Metanephros (tissue), 1 donor: Measurements from ENCODE around the gene GPR137B. TPM values are rescaled to one million over a fixed set of nuclear protein-coding genes. Genes with fewer than 3 reads are reported as not detected.

Experiments
- total RNA-seq: library from RNA; depleted of rRNA; stranded (reverse); fragments of >200 nt; gene quantifications from one replicate; pipeline ENCODE4 v1.2.3, GENCODE V29; 2014

Gene GPR137B, protein sequence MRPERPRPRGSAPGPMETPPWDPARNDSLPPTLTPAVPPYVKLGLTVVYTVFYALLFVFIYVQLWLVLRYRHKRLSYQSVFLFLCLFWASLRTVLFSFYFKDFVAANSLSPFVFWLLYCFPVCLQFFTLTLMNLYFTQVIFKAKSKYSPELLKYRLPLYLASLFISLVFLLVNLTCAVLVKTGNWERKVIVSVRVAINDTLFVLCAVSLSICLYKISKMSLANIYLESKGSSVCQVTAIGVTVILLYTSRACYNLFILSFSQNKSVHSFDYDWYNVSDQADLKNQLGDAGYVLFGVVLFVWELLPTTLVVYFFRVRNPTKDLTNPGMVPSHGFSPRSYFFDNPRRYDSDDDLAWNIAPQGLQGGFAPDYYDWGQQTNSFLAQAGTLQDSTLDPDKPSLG
- total RNA-seq, result 23.5 TPM

DNA sequence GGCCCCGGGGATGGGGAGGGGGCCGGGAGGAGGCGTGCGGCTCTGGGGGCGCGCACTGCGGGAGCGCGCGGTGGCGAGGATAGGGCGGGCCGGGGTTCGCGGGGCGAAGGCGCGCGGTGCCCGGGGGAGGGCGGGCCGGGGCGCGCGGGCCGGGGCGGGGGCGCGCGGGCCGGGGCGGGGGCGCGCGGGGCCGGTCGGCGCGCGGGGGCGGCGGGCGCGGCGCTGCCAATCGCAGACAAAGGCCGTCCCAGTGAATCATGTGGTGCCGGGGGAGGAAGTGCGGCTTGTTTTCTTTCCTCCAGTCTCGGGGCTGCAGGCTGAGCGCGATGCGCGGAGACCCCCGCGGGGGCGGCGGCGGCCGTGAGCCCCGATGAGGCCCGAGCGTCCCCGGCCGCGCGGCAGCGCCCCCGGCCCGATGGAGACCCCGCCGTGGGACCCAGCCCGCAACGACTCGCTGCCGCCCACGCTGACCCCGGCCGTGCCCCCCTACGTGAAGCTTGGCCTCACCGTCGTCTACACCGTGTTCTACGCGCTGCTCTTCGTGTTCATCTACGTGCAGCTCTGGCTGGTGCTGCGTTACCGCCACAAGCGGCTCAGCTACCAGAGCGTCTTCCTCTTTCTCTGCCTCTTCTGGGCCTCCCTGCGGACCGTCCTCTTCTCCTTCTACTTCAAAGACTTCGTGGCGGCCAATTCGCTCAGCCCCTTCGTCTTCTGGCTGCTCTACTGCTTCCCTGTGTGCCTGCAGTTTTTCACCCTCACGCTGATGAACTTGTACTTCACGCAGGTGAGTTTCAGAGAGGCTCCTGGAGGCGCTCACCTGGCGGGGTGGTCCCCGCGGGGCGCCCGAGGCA is at the start of gene GPR137B:
Gene GPR137B (plus strand): TSS at position 287 of the 851 bp plus-strand sequence. CDS start 84 bp downstream, at position 371.

Other genes starting within 250 kb of the GPR137B start
- 156 TPM for gene NID1, start 77.4 kb upstream of the GPR137B start, total RNA-seq
- 8.5 TPM for gene ERO1B, start 139.4 kb downstream of the GPR137B start, total RNA-seq